Activated naive CD4-positive, alpha-beta T cell treated with anti-CD3 and anti-CD28 coated beads, Interleukin-2, amount 10 ng/mL, durations not matched to agents 5 hours and 36 hours (primary cell): ENCODE results near the gene TMEM156. TPM values are rescaled to one million over a fixed set of nuclear protein-coding genes. Genes with fewer than 3 reads are reported as not detected.

Experiments used
- total RNA-seq, 2 experiments: library from RNA; stranded (reverse); gene quantifications; one replicate each; pipeline ENCODE4 v1.2.3, GENCODE V29; 2021

The TMEM156 gene, protein sequence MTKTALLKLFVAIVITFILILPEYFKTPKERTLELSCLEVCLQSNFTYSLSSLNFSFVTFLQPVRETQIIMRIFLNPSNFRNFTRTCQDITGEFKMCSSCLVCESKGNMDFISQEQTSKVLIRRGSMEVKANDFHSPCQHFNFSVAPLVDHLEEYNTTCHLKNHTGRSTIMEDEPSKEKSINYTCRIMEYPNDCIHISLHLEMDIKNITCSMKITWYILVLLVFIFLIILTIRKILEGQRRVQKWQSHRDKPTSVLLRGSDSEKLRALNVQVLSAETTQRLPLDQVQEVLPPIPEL
- 10 to 100 TPM; 27.0 to 27.9 TPM for total RNA-seq

DNA sequence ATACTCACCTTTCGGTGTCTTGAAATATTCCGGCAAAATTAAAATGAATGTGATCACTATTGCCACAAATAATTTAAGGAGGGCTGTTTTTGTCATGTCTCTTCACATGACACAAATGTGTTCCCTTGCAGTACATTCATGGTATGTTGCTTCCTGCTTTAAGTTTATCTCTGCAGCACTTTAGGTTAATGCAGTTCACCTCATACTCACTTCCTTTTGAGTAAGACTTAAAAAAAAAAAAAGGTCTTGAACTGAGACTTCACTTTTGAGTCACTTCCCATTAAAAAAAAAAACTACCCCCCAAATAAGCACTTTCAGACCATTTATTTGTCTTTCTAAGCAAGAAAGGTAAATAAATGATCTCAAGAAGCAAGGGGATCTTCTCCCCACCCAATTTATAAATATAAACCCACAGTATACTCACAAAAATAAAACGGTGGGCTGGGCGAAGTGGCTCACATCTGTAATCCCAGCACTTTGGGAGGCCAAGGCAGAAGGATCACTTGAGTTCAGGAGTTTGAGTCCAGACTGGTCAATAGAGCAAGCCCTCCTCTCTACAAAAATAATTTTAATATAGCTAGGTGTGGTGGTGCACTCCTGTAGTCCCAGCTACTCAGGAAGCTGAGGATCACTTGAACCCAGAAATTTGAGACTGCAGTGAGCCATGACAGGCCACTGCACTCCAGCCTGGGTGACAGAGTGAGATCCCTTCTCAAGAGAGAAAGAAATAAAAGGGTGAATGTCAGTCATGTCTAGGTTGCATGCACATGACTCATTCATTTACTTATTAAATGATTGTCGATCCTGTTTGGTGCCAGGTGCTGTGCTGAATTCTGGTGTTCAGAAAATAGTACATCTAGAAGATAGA, at the start of gene TMEM156:
TMEM156 (minus strand) TSS at position 192 of the 868 bp plus-strand sequence; CDS start at position 96, 96 bp downstream.

DNA sequence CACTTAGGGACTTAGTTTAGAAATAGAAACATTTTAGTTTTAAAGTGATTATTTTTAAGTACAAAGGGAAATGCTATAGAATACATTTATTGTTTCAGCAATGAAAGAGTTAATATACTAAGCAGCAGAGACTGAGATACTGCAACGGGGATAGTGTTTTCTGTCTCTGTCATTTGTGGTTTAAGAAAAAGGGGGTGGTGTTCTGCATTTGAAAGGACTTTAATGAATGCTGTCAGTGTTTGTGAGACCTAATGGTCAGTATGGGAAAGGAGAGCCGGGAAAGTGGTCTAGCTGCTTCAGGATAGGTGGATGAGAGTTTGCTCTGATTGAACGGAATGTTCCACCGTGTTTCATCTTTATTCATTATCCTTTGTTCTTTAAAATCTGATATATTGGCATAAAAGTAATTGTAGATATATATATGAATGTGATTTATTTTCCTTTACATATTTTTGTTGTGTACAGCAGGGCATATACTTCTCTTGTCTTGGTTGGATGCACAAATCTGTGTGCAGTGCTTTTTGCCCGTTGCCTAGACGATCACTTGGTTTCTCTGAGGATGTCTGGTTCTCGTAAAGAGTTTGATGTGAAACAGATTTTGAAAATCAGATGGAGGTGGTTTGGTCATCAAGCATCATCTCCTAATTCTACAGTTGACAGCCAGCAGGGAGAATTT, 30.0 kb upstream of the TMEM156 start, which contains the start of gene KLHL5:
KLHL5 (plus strand) TSS at position 139 of the 676 bp plus-strand sequence; CDS start at position 560, 421 bp downstream.

Other genes starting within 250 kb of the TMEM156 start
- gene TLR10, start 249.4 kb downstream of the TMEM156 start, total RNA-seq = under 1 TPM; 0.15 to 0.19 TPM
- 10 to 100 TPM; 45.5 to 46.3 TPM for gene TLR1, start 227.6 kb downstream of the TMEM156 start, total RNA-seq
- gene TLR6, start 175.6 kb downstream of the TMEM156 start, total RNA-seq = 1 to 10 TPM; 6.4 to 6.6 TPM
- gene FAM114A1, start 164.6 kb downstream of the TMEM156 start, total RNA-seq = 1 to 10 TPM; 1.6 TPM
- gene KLHL5, start 29.8 kb upstream of the TMEM156 start, total RNA-seq = 10 to 100 TPM; 37.0 to 37.4 TPM
- gene WDR19, start 150.1 kb upstream of the TMEM156 start, total RNA-seq = 10 to 100 TPM; 15.0 to 18.5 TPM